Nephron (organoid): Measurements from ENCODE around the gene SH3GL1.

ENCODE experiments used
- H3K27ac Mint-ChIP-seq, 3 experiments: 2 replicates each; pipeline ENCODE4 v1.8.0; 2020; ENCODE audit warnings: mixed read lengths in 3 of 3, mild to moderate bottlenecking in 2 of 3, moderate library complexity in 1 of 3
- H3K27me3 Mint-ChIP-seq: 2 replicates; pipeline ENCODE4 v1.8.0; 2021; ENCODE audit warnings: low read depth, mild to moderate bottlenecking, moderate library complexity, mixed read lengths
- H3K36me3 Mint-ChIP-seq: 2 replicates; pipeline ENCODE4 v1.8.0; 2020; ENCODE audit warnings: low read depth, mixed read lengths
- H3K4me1 Mint-ChIP-seq: 2 replicates; pipeline ENCODE4 v1.8.0; 2020; ENCODE audit warnings: mixed read lengths
- H3K4me3 Mint-ChIP-seq, 3 experiments: 2 replicates each; pipeline ENCODE4 v1.8.0; 2020; ENCODE audit warnings: mild to moderate bottlenecking in 3 of 3, mixed read lengths in 3 of 3, moderate library complexity in 2 of 3
- H3K9me3 Mint-ChIP-seq: 2 replicates; pipeline ENCODE4 v1.8.0; 2020; ENCODE audit warnings: mixed read lengths
- CTCF ChIP-seq, 3 experiments: fragments of 200-600 bp; sonication (generic); IDR thresholded peaks; one replicate each; pipeline ENCODE4 v1.5.0; 2021; ENCODE audit warnings: antibody characterized with exemption in 3 of 3; ENCODE audit not compliant: unreplicated experiment in 3 of 3

Gene SH3GL1

DNA sequence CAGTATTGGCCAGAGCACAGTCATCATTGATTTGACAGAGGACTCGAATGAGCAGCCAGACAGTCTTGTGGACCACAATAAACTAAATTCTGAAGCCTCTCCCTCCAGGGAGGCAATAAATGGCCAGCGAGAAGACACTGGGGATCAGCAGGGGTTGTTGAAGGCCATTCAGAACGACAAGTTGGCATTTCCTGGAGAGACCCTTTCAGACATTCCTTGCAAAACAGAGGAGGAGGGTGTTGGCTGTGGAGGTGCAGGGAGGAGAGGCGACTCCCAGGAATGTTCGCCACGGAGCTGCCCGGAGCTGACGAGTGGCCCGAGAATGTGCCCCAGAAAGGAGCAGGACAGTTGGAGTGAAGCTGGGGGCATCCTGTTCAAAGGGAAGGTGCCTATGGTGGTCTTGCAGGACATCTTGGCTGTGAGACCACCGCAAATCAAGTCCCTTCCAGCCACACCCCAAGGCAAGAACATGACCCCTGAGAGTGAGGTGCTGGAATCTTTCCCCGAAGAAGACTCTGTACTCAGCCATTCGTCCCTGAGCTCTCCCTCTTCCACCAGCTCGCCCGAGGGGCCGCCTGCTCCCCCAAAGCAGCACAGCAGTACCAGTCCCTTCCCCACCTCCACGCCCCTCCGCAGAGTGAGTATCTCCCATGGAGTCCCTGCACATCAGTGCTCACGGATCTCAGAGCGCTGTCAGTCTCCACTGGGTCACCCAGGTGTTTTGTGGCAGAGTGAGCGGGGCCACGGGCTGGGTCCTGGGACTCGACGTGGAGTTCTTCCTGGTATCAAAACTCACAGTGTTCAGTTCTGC is 9.0 kb upstream of the SH3GL1 start:
- Mint-ChIP-seq H3K4me3 (no peak overlapping the region), H3K36me3 (peaks cover 29% of the 10 kb centered on the region), H3K4me1 (peaks cover 7% of the 10 kb centered on the region), H3K27ac (no peak overlapping the region), H3K27me3 (no peaks in the 10 kb centered on the region), H3K9me3 (no peaks in the 10 kb centered on the region)
- TF ChIP-seq CTCF (IDR thresholded peaks at IDR 0.05; ENCODE audit: unreplicated experiment in 3 of 3): no peak

GRCh38 chr19:4406626-4407025 is 6.3 kb upstream of the SH3GL1 start:
- H3K4me3 Mint-ChIP-seq: no peak overlapping the region
- H3K4me1 Mint-ChIP-seq: peaks cover 21% of the 10 kb centered on the region
- no peaks in the 10 kb centered on the region for H3K9me3 Mint-ChIP-seq
- TF ChIP-seq CTCF (IDR thresholded peaks at IDR 0.05; ENCODE audit: unreplicated experiment in 3 of 3): no peak
- H3K27ac Mint-ChIP-seq: no peak overlapping the region
- no peaks in the 10 kb centered on the region for H3K27me3 Mint-ChIP-seq
- H3K36me3 Mint-ChIP-seq: peaks cover 16% of the 10 kb centered on the region

GRCh38 chr19:4405977-4406376 is 5.6 kb upstream of the SH3GL1 start:
- Mint-ChIP-seq H3K4me1 (peaks cover 22% of the 10 kb centered on the region), H3K27me3 (no peaks in the 10 kb centered on the region), H3K27ac (no peak overlapping the region), H3K9me3 (no peaks in the 10 kb centered on the region), H3K36me3 (peaks cover 16% of the 10 kb centered on the region), H3K4me3 (peak overlapping the region; percentile 6 to 68 (median 16))
- no peak for TF ChIP-seq CTCF (IDR thresholded peaks at IDR 0.05; ENCODE audit: unreplicated experiment in 3 of 3)

- no peak for TF ChIP-seq CTCF (IDR thresholded peaks at IDR 0.05; ENCODE audit: unreplicated experiment in 3 of 3)
- H3K36me3 Mint-ChIP-seq: peaks cover 3% of the 10 kb centered on the region
- no peaks in the 10 kb centered on the region for H3K9me3 Mint-ChIP-seq
- peaks cover 35% of the 10 kb centered on the region for H3K4me1 Mint-ChIP-seq
- H3K4me3 Mint-ChIP-seq: peak overlapping the region; percentile 90 to 95 (median 93)
- peak overlapping the region in 2 of 3 experiments; percentile 43 to 46 for H3K27ac Mint-ChIP-seq
- H3K27me3 Mint-ChIP-seq: no peaks in the 10 kb centered on the region
Observed at GRCh38 chr19:4403005-4403761, 2.8 kb upstream of the SH3GL1 start.

GRCh38 chr19:4402171-4403004 is 2.0 kb upstream of the SH3GL1 start, which contains the start of gene CHAF1A:
TSS of gene CHAF1A (plus strand) at chr19:4402640. CDS start at chr19:4402763, 123 bp downstream.
- Mint-ChIP-seq H3K4me1 (peaks cover 38% of the 10 kb centered on the region), H3K9me3 (no peaks in the 10 kb centered on the region), H3K4me3 (peak within 1 kb of the TSS; percentile 90 to 95 (median 93)), H3K36me3 (peaks cover 3% of the 10 kb centered on the region), H3K27ac (peak within 1 kb of the TSS; percentile 78 to 93 (median 90)), H3K27me3 (no peaks in the 10 kb centered on the region)
- TF ChIP-seq CTCF (IDR thresholded peaks at IDR 0.05; ENCODE audit: unreplicated experiment in 3 of 3): no peak
